ENCODE data around the gene ATG5.

- TF ChIP-seq CTCF (IDR thresholded peaks at IDR 0.05; ENCODE audit: poor library complexity, severe bottlenecking) (no peak), EP300 (conservative IDR thresholded peaks at IDR 0.05; ENCODE audit: poor library complexity, severe bottlenecking) (no peak), SMC3 (conservative IDR thresholded peaks at IDR 0.05; ENCODE audit: poor library complexity) (no peak), POLR2AphosphoS5 (IDR thresholded peaks at IDR 0.05) (no peak), EZH2 (IDR thresholded peaks at IDR 0.05; ENCODE audit: borderline replicate concordance, insufficient read depth, low read length, poor library complexity, severe bottlenecking) (no peak), MXI1 (conservative IDR thresholded peaks at IDR 0.05; ENCODE audit: poor library complexity, severe bottlenecking) (no peak), REST (IDR thresholded peaks at IDR 0.05; ENCODE audit: borderline replicate concordance) (no peak)
These were observed 98.9 kb downstream of the ATG5 start for GRCh38 chr6:106226676-106227075.

Data from neural cell (in vitro differentiated cells).